Uterus (tissue), 4 donors: ENCODE results near the gene FGFR4. TPM values are rescaled to one million over a fixed set of nuclear protein-coding genes. Genes with fewer than 3 reads are reported as not detected.
"Not testable (repeated sequence)": the region's sequence is repeated elsewhere in the genome, so short reads cannot be mapped to it uniquely, and the experiment has no call there.

ENCODE experiments used
- DNase-seq, 2 donors: peaks; one replicate each; pipeline ENCODE4 v3.0.0-alpha.2; 2019 to 2020
- H3K27ac ChIP-seq, 2 donors: fragments of 200-600 bp; sonication (generic); 1 replicate in 1 of 2; 2 replicates in 1 of 2; pipeline ENCODE4 v1.5.1; 2016 to 2018
- H3K27me3 ChIP-seq, 2 donors: fragments of 200-600 bp; sonication (generic); one replicate each; pipeline ENCODE4 v1.5.1; 2018 to 2019; ENCODE audit warnings: control low read depth in 1 of 2
- H3K36me3 ChIP-seq, 2 donors: fragments of 200-600 bp; sonication (generic); one replicate each; pipeline ENCODE4 v1.5.1; 2019; ENCODE audit warnings: control low read depth in 1 of 2
- H3K4me1 ChIP-seq, 2 donors: fragments of 200-600 bp; sonication (generic); one replicate each; pipeline ENCODE4 v1.5.1; 2018 to 2019; ENCODE audit warnings: control low read depth in 1 of 2
- H3K4me3 ChIP-seq, 2 donors: fragments of 200-600 bp; sonication (generic); 1 replicate in 1 of 2; 2 replicates in 1 of 2; pipeline ENCODE4 v1.5.1; 2018 to 2019; ENCODE audit warnings: mild to moderate bottlenecking in 1 of 2
- H3K9me3 ChIP-seq, 2 donors: fragments of 200-600 bp; sonication (generic); one replicate each; pipeline ENCODE4 v1.5.1; 2019; ENCODE audit warnings: control low read depth in 1 of 2
- CTCF ChIP-seq, 4 experiments: fragments of 200-600 bp in 2 of 4; fragments of 450-650 bp in 2 of 4; sonication (generic) in 2 of 4; IDR thresholded peaks; one replicate each; pipeline ENCODE4 v1.5.1; 2016 to 2019; ENCODE audit warnings: antibody characterized with exemption in 4 of 4, mild to moderate bottlenecking in 2 of 4, moderate library complexity in 1 of 4
- POLR2A ChIP-seq, 2 donors: fragments of 450-650 bp; IDR thresholded peaks; one replicate each; pipeline ENCODE4 v1.6.1; 2016; ENCODE audit warnings: antibody characterized with exemption in 2 of 2, mild to moderate bottlenecking in 1 of 2, moderate library complexity in 1 of 2
- intact Hi-C: fragments of 100-400 bp; cut with DNase I; formaldehyde crosslinking; loops from one replicate; pipeline ENCODE4 v1.15.1; 2023; ENCODE audit warnings: low total_unique reads
- total RNA-seq, 4 donors: library from RNA; depleted of rRNA in 3 of 4; stranded (reverse); fragments of >200 nt in 3 of 4; gene quantifications; one replicate each; pipeline versions ENCODE4 v1.1.0 to v1.2.4, GENCODE V29; 2014 to 2023
- donor health status: DM: yes; HTN: yes; CAD: no.

FGFR4 gene
- total RNA-seq, 4 donors from 2014 or later, result under 0.01 to 18.8 (median 1.5) TPM

- Histone ChIP-seq H3K4me1 (no peaks in the 10 kb centered on the region), H3K9me3 (no peaks in the 10 kb centered on the region), H3K27me3 (no peaks in the 10 kb centered on the region), H3K36me3 (no peaks in the 10 kb centered on the region), H3K27ac (no peak overlapping the region), H3K4me3 (no peak overlapping the region)
- TF ChIP-seq POLR2A (IDR thresholded peaks at IDR 0.05) (no peak), CTCF (IDR thresholded peaks at IDR 0.05) (no peak)
- DNase-seq, result no peak
- intact Hi-C loops, result no loop called here
These were observed 42.8 kb upstream of the FGFR4 start for GRCh38 chr5:177043958-177044357.

- Histone ChIP-seq H3K27me3 (no peaks in the 10 kb centered on the region), H3K4me1 (no peaks in the 10 kb centered on the region), H3K36me3 (no peaks in the 10 kb centered on the region), H3K4me3 (no peak overlapping the region), H3K27ac (no peak overlapping the region), H3K9me3 (no peaks in the 10 kb centered on the region)
- no peak for TF ChIP-seq POLR2A (IDR thresholded peaks at IDR 0.05)
- no peak for TF ChIP-seq CTCF (IDR thresholded peaks at IDR 0.05)
- DNase-seq, result no peak
- intact Hi-C loops, result no loop called here
These were observed 42.1 kb upstream of the FGFR4 start for GRCh38 chr5:177044641-177045040.

- no peak overlapping the region for H3K4me3 ChIP-seq
- no peak overlapping the region for H3K27ac ChIP-seq
- H3K4me1 ChIP-seq, result no peaks in the 10 kb centered on the region
- no peaks in the 10 kb centered on the region for H3K36me3 ChIP-seq
- TF ChIP-seq POLR2A (IDR thresholded peaks at IDR 0.05), result no peak
- no peak for TF ChIP-seq CTCF (IDR thresholded peaks at IDR 0.05)
- H3K27me3 ChIP-seq, result no peaks in the 10 kb centered on the region
- intact Hi-C loops, result no loop called here
- no peak for DNase-seq
- no peaks in the 10 kb centered on the region for H3K9me3 ChIP-seq
These were observed 41.1 kb upstream of the FGFR4 start for GRCh38 chr5:177045631-177046030.

- H3K27me3 ChIP-seq, H3K27ac ChIP-seq, H3K4me3 ChIP-seq, H3K4me1 ChIP-seq, DNase-seq, H3K9me3 ChIP-seq, intact Hi-C loops, H3K36me3 ChIP-seq: not testable (repeated sequence)
These were observed 38.2 kb upstream of the FGFR4 start for GRCh38 chr5:177048531-177048930.

- intact Hi-C loops, result no loop called here
- TF ChIP-seq POLR2A (IDR thresholded peaks at IDR 0.05) (no peak), CTCF (IDR thresholded peaks at IDR 0.05) (no peak)
- Histone ChIP-seq H3K4me3 (no peak overlapping the region), H3K4me1 (no peaks in the 10 kb centered on the region), H3K9me3 (no peaks in the 10 kb centered on the region), H3K27me3 (no peaks in the 10 kb centered on the region), H3K27ac (no peak overlapping the region), H3K36me3 (no peaks in the 10 kb centered on the region)
- no peak for DNase-seq
These were observed 37.4 kb upstream of the FGFR4 start for GRCh38 chr5:177049285-177049684.
